Muscle layer of colon (tissue), 2 donors: ENCODE measurements around the gene FAF1.

ENCODE experiments used
- H3K27ac ChIP-seq: one replicate; pipeline ENCODE4 v1.7.0; 2013; ENCODE audit warnings: low read depth, mild to moderate bottlenecking, low read length, moderate library complexity
- H3K27me3 ChIP-seq, 2 donors: one replicate each; pipeline ENCODE4 v1.7.0; 2013; ENCODE audit warnings: low read length in 2 of 2, mild to moderate bottlenecking in 2 of 2; ENCODE audit not compliant: insufficient read depth in 2 of 2, control insufficient read depth in 1 of 2
- H3K36me3 ChIP-seq: one replicate; pipeline ENCODE4 v1.7.0; 2013; ENCODE audit warnings: mild to moderate bottlenecking, low read length; ENCODE audit not compliant: insufficient read depth
- H3K4me1 ChIP-seq: one replicate; pipeline ENCODE4 v1.7.0; 2013; ENCODE audit warnings: mild to moderate bottlenecking, low read length; ENCODE audit not compliant: insufficient read depth
- H3K4me3 ChIP-seq, 2 donors: one replicate each; pipeline ENCODE4 v1.7.0; 2013; ENCODE audit warnings: low read length in 2 of 2, low read depth in 1 of 2, mild to moderate bottlenecking in 1 of 2, moderate library complexity in 1 of 2
- H3K9ac ChIP-seq: one replicate; pipeline ENCODE4 v1.7.0; 2013; ENCODE audit warnings: low read length
- H3K9me3 ChIP-seq: one replicate; pipeline ENCODE4 v1.7.0; 2013; ENCODE audit warnings: mild to moderate bottlenecking, low read length
- donor health status: abdominal sarcoma.
- donor health status: Adenocarcinoma of cecum.

The FAF1 gene

GRCh38 chr1:50705699-50706098 is 254.4 kb downstream of the FAF1 start:
- H3K9ac ChIP-seq: no peak overlapping the region
- H3K4me3 ChIP-seq: no peak overlapping the region

GRCh38 chr1:50705041-50705440 is 255.0 kb downstream of the FAF1 start:
- no peak overlapping the region for H3K4me3 ChIP-seq
- H3K36me3 ChIP-seq: no peaks in the 10 kb centered on the region
- H3K9me3 ChIP-seq: no peaks in the 10 kb centered on the region
- peaks cover 7% of the 10 kb centered on the region for H3K4me1 ChIP-seq
- H3K9ac ChIP-seq: no peak overlapping the region
- H3K27ac ChIP-seq: no peak overlapping the region
- H3K27me3 ChIP-seq: no peaks in the 10 kb centered on the region

More at GRCh38 chr1:50705699-50706098, 254.4 kb downstream of the FAF1 start:
- no peak overlapping the region for H3K27ac ChIP-seq
- H3K9me3 ChIP-seq: no peaks in the 10 kb centered on the region
- peaks cover 7% of the 10 kb centered on the region for H3K4me1 ChIP-seq
- no peaks in the 10 kb centered on the region for H3K36me3 ChIP-seq
- H3K27me3 ChIP-seq: no peaks in the 10 kb centered on the region

- Histone ChIP-seq H3K9ac (no peak overlapping the region), H3K4me3 (no peak overlapping the region), H3K9me3 (no peaks in the 10 kb centered on the region), H3K4me1 (peaks cover 7% of the 10 kb centered on the region), H3K27ac (no peak overlapping the region), H3K27me3 (no peaks in the 10 kb centered on the region), H3K36me3 (no peaks in the 10 kb centered on the region)
Measured at GRCh38 chr1:50704126-50704525, 255.9 kb downstream of the FAF1 start.

- H3K9ac ChIP-seq: no peak overlapping the region
- no peaks in the 10 kb centered on the region for H3K9me3 ChIP-seq
- H3K4me3 ChIP-seq: no peak overlapping the region
- peaks cover 7% of the 10 kb centered on the region for H3K4me1 ChIP-seq
- H3K27me3 ChIP-seq: no peaks in the 10 kb centered on the region
- H3K36me3 ChIP-seq: no peaks in the 10 kb centered on the region
- no peak overlapping the region for H3K27ac ChIP-seq
Measured at GRCh38 chr1:50703240-50703639, 256.8 kb downstream of the FAF1 start.

GRCh38 chr1:50702395-50702794 is 257.7 kb downstream of the FAF1 start:
- Histone ChIP-seq H3K4me3 (no peak overlapping the region), H3K9ac (no peak overlapping the region), H3K4me1 (peaks cover 7% of the 10 kb centered on the region), H3K36me3 (no peaks in the 10 kb centered on the region), H3K27ac (no peak overlapping the region), H3K27me3 (no peaks in the 10 kb centered on the region), H3K9me3 (no peaks in the 10 kb centered on the region)

- H3K27ac ChIP-seq: no peak overlapping the region
- no peak overlapping the region for H3K4me3 ChIP-seq
- H3K9ac ChIP-seq: no peak overlapping the region
- no peaks in the 10 kb centered on the region for H3K9me3 ChIP-seq
- no peaks in the 10 kb centered on the region for H3K36me3 ChIP-seq
- no peaks in the 10 kb centered on the region for H3K27me3 ChIP-seq
- peaks cover 7% of the 10 kb centered on the region for H3K4me1 ChIP-seq
Measured at GRCh38 chr1:50701706-50702317, 258.3 kb downstream of the FAF1 start.

- H3K27ac ChIP-seq: no peak overlapping the region
- H3K27me3 ChIP-seq: no peaks in the 10 kb centered on the region
- H3K9me3 ChIP-seq: no peaks in the 10 kb centered on the region
- H3K4me1 ChIP-seq: peaks cover 7% of the 10 kb centered on the region
- H3K36me3 ChIP-seq: no peaks in the 10 kb centered on the region
- no peak overlapping the region for H3K4me3 ChIP-seq
- no peak overlapping the region for H3K9ac ChIP-seq
Measured at GRCh38 chr1:50700621-50701020, 259.4 kb downstream of the FAF1 start.

GRCh38 chr1:50700214-50700613 is 259.9 kb downstream of the FAF1 start:
- no peak overlapping the region for H3K9ac ChIP-seq
- H3K4me3 ChIP-seq: no peak overlapping the region
- H3K36me3 ChIP-seq: no peaks in the 10 kb centered on the region
- H3K27ac ChIP-seq: no peak overlapping the region
- peaks cover 7% of the 10 kb centered on the region for H3K4me1 ChIP-seq
- no peaks in the 10 kb centered on the region for H3K9me3 ChIP-seq
- H3K27me3 ChIP-seq: no peaks in the 10 kb centered on the region

GRCh38 chr1:50699795-50700194 is 260.3 kb downstream of the FAF1 start:
- no peaks in the 10 kb centered on the region for H3K9me3 ChIP-seq
- H3K9ac ChIP-seq: no peak overlapping the region
- H3K4me1 ChIP-seq: peaks cover 7% of the 10 kb centered on the region
- no peak overlapping the region for H3K4me3 ChIP-seq
- no peaks in the 10 kb centered on the region for H3K27me3 ChIP-seq
- no peak overlapping the region for H3K27ac ChIP-seq
- H3K36me3 ChIP-seq: no peaks in the 10 kb centered on the region

- no peaks in the 10 kb centered on the region for H3K36me3 ChIP-seq
- peaks cover 7% of the 10 kb centered on the region for H3K4me1 ChIP-seq
- no peak overlapping the region for H3K27ac ChIP-seq
- H3K4me3 ChIP-seq: no peak overlapping the region
- H3K27me3 ChIP-seq: no peaks in the 10 kb centered on the region
- no peaks in the 10 kb centered on the region for H3K9me3 ChIP-seq
- H3K9ac ChIP-seq: no peak overlapping the region
Measured at GRCh38 chr1:50697440-50698421, 262.3 kb downstream of the FAF1 start.

- Histone ChIP-seq H3K36me3 (no peaks in the 10 kb centered on the region), H3K4me1 (no peaks in the 10 kb centered on the region), H3K27ac (no peak overlapping the region), H3K9ac (no peak overlapping the region), H3K9me3 (no peaks in the 10 kb centered on the region), H3K4me3 (no peak overlapping the region), H3K27me3 (no peaks in the 10 kb centered on the region)
Measured at GRCh38 chr1:50693829-50694228, 266.2 kb downstream of the FAF1 start.
